OCI-M2 (cell line): ENCODE data around the gene NT5DC2.
"Not testable (repeated sequence)": the region's sequence is repeated elsewhere in the genome, so short reads cannot be mapped to it uniquely, and the experiment has no call there.

ENCODE experiments used
- DNase-seq: peaks from one replicate; lab custom pipeline; 2025; ENCODE audit not compliant: unreplicated experiment; lab: John Stamatoyannopoulos, UW

NT5DC2 gene

GRCh38 chr3:52537726-52538421 lies 4.2 kb upstream of the NT5DC2 start:
- DNase-seq, result no peak

- DNase-seq, result no peak
Measured at GRCh38 chr3:52537165-52537620, 3.5 kb upstream of the NT5DC2 start.

- DNase-seq, result peak; percentile 78
Measured at GRCh38 chr3:52536369-52537164, 2.9 kb upstream of the NT5DC2 start, which contains the start of gene UQCC5. Gene UQCC5 (plus strand): TSS chr3:52536605. CDS start chr3:52536756, 151 bp downstream.

- DNase-seq, result no peak
Measured at GRCh38 chr3:52536112-52536368, 2.4 kb upstream of the NT5DC2 start.

- no peak for DNase-seq
Measured at GRCh38 chr3:52535411-52536111, 1.9 kb upstream of the NT5DC2 start.

GRCh38 chr3:52534281-52535183 lies 875 bp upstream of the NT5DC2 start:
- no peak for DNase-seq

- DNase-seq, result no peak
Measured at GRCh38 chr3:52532838-52533622, 627 bp downstream of the NT5DC2 start.

GRCh38 chr3:52532517-52532837 lies 1.2 kb downstream of the NT5DC2 start:
- no peak for DNase-seq

- no peak for DNase-seq
Measured at GRCh38 chr3:52531860-52532516, 1.7 kb downstream of the NT5DC2 start.

GRCh38 chr3:52530918-52531826 lies 2.5 kb downstream of the NT5DC2 start:
- DNase-seq, result no peak

- no peak for DNase-seq
Measured at GRCh38 chr3:52529376-52530333, 4.0 kb downstream of the NT5DC2 start.

- DNase-seq, result no peak
Measured at GRCh38 chr3:52528586-52529375, 4.9 kb downstream of the NT5DC2 start.

GRCh38 chr3:52527732-52528585 lies 5.7 kb downstream of the NT5DC2 start:
- DNase-seq, result no peak

- DNase-seq, result no peak
Measured at GRCh38 chr3:52527039-52527731, 6.5 kb downstream of the NT5DC2 start.

- DNase-seq, result not testable (repeated sequence)
Measured at GRCh38 chr3:52526671-52527038, 7.0 kb downstream of the NT5DC2 start.
